GM18502 (cell line): ENCODE data around the gene POLA2.
"Not testable (repeated sequence)": the region's sequence is repeated elsewhere in the genome, so short reads cannot be mapped to it uniquely, and the experiment has no call there.

Experiments used
- ATAC-seq: cut with Tn5 transposase; IDR thresholded peaks from one replicate; pipeline ENCODE4 v1.9.1; 2021; ENCODE audit warnings: mild to moderate bottlenecking; ENCODE audit not compliant: unreplicated experiment, poor library complexity

POLA2 gene

DNA sequence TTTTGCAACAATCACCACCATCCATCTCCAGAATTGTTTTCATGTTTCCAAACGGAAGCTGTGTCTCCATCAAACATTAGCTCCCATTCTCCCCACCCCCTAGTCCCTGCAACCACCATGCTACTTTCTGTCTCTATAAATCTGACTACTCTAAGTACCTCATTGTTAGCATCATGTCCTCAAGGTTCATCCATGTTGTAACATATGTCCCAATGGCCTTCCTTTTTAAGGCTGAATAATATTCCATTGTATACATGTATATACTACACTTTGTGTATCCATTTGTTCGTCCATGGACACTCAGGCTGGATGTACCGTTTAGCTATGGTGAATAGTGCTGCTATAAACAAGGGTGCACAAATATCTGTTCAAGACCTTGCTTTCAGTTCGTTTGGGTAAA lies 63.7 kb downstream of the POLA2 start:
- ATAC-seq, result no peak

DNA sequence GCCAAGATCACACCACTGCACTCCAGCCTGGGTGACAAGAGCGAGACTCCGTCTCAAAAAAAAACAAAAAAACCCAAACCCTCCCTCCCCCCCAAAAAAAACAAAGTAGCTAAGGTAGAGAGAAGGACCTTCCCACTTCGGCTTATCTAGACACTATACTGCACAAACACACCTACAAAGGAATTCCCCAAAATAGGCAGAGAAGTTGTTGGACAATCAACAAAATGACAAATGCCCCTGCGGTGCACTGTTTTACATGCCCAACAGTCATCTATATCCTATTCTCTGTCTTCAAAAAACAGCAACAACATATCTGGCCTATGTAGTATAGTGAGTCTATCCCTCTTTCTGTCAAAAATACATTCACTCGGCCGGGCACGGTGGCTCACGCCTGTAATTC lies 65.3 kb downstream of the POLA2 start:
- ATAC-seq, result no peak

DNA sequence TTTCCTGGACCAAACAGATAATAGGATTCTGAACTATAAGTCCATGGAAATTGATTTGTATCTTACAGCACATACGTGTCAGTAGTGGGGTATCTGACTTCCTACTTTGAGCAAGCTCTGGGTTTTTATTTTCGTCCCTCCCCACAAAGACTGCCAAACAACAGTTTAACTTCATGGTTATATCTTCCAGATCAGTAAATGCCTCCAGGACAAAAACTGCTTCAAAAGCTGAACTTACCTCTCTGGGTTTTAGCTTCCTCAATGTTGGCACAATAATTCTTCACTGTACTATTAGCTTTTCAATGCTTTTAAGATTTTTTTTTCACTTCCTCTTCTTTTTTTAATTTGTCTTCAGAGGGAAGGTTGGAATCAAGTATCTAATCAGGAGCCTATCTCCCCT lies 67.7 kb downstream of the POLA2 start:
- ATAC-seq, result no peak

DNA sequence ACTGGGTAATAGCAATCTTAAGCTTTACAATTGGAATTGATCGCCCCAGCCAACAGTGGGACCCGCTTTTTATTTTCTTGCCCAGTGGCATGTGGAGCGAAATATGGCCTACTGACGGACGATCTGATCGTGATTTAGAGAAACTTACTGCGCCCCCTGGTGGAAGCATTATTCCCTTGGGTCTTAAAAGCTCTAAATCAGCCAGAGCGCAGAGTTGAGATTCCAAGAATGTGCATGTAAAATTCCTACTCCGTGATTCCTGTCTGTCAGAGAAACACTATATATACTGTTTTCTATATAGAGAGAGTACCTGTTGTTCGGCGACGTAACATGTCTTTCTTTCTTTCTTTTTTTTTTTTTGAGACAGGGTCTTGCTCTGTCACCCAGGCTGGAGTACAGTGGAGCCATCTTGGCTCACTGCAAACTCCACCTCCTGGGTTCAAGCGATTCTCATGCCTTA lies 68.2 kb downstream of the POLA2 start:
- no peak for ATAC-seq

DNA sequence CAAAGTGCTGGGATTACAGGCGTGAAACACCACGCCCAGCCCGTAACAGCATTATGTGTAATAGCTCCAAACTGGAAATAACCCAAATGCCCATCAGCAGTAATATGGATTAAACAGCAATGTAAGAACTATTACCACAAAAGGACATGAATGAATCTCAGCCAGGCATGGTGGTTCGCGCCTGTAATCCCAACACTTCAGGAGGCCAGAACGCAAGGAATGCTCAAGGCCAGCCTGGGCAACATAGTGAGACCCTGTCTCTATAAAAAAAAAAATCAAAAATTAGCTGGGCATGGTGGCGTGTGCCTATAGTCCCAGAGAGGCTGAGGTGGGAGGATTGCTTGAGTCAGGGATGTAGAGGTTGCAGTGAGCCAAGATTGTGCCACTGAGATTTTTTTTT lies 68.8 kb downstream of the POLA2 start:
- no peak for ATAC-seq

DNA sequence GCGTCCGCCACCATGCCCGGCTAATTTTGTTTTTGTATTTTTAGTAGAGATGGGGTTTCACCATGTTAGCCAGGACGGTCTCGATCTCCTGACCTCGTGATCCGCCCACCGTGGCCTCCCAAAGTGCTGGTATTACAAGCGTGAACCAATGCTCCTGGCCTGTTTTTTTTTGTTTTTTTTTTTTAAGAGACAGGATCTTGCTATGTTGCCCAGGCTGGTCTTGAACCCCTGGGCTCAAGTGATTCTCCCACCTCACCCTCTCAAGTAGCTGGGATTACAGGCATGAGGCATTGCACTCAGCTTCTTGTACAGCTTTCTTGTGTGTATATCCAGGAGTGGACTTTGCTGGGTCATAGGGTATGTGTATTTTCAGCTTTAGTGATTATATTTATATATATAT lies 70.8 kb downstream of the POLA2 start:
- ATAC-seq, result not testable (repeated sequence)

DNA sequence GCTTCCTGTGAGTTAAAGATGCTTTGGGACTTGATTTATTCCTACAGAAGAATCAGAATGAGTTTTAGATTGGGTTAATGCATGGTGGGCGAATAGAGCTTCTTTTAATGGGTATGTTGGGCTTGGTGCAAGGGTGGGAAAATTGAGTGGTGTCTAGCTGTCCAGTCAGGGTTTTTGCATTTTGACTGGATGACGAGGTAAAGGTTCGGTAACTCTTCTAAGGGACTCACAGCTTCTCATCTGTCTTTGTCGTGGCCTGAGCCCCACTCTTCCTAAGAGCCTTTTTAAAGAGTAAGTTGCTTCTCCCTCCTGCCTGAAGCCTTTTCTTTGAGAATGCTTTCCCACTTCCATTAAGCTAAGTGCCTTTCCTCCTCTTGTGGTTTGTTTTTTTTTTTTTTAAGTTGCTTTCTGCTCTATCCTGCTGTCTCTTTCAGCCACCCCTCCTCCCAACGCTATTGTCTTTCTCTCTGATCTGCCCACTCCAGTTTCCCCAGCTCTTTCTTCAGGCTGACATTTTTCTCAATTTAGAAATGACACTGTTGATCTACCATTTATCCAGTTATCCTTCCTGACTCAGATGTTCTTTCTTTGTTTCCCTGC lies 73.0 kb downstream of the POLA2 start:
- ATAC-seq, result no peak

DNA sequence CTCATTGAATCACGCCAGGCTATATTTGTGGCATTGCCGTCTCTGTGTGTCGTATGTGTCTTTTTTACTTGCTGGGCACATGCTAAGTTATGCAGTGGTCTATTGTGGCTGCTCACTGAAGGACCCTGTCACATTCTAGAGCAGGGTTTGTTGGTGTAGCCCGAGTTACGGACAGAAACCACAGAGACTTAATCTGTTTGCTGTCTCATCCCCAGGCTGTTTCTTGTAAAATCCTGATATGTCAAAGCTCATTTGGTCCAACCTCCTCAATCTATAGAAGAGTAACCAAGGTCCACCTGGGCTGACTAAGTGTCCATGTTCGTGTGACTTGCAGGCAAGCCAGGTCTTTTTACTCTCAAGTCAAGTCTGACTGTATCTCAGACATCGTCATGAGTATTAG lies 76.9 kb downstream of the POLA2 start:
- ATAC-seq, result no peak

DNA sequence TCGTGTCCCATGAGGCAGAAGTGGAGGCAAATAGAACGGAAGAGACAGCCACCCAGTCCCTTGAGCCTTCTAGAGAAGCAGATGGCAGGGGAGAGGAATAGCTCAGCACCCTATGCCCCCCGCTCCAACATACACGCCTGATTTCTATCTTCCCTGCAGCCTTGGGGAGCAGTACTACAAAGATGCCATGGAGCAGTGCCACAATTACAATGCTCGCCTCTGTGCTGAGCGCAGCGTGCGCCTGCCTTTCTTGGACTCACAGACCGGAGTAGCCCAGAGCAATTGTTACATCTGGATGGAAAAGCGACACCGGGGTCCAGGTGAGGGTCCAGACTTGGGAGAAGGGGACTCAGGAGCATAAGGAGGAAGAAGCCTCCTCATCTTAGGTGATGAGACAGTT lies 78.5 kb downstream of the POLA2 start:
- no peak for ATAC-seq

DNA sequence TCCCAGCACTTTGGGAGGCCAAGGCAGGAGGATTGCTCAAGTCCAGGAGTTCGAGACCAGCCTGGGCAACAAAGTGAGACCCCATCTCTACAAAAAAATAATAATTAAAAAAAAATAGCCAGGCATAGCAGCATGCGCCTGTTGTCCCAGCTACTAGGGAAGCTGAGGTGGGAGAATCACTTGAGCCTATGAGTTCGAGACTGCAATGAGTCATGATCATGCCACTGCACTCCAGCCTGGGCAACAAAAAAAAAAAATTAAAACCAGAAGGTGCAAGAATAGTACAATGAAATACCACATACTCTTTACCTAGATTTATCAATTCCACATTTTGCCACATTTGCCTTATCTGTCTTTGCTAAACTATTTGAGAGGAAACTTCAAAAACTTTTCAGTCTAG lies 80.1 kb downstream of the POLA2 start:
- no peak for ATAC-seq
